GM12878 (cell line): Measurements from ENCODE around the gene IL15.

Experiments
- EP300 ChIP-seq, 2 experiments: fragments of 150-350 bp in 1 of 2; IDR thresholded peaks; 2 replicates each; pipeline ENCODE4 v1.6.1; 2011 to 2012; ENCODE audit warnings: low read depth in 2 of 2, low read length in 2 of 2, borderline replicate concordance in 1 of 2, improper control_type of control experiment in 1 of 2, inconsistent platforms in 1 of 2; ENCODE audit not compliant: control insufficient read depth in 1 of 2
- POLR2A ChIP-seq: IDR thresholded peaks from 2 replicates; pipeline ENCODE4 v1.6.1; 2011; ENCODE audit warnings: low read depth, mild to moderate bottlenecking, low read length
- POLR2AphosphoS5 ChIP-seq: IDR thresholded peaks from 2 replicates; pipeline ENCODE4 v1.6.1; 2011; ENCODE audit warnings: mild to moderate bottlenecking, low read length, inconsistent platforms
- RAD51 ChIP-seq: fragments of 450-650 bp; IDR thresholded peaks from 2 replicates; pipeline ENCODE4 v1.6.1; 2016; ENCODE audit warnings: moderate library complexity, mild to moderate bottlenecking, inconsistent platforms
- SIX5 ChIP-seq: IDR thresholded peaks from 2 replicates; pipeline ENCODE4 v1.6.1; 2011; ENCODE audit warnings: mild to moderate bottlenecking, low read depth, low read length, moderate library complexity; ENCODE audit not compliant: severe bottlenecking
- ZNF24 ChIP-seq: fragments of 450-650 bp; IDR thresholded peaks from 2 replicates; pipeline ENCODE4 v1.6.1; 2017; ENCODE audit warnings: antibody characterized with exemption, mild to moderate bottlenecking
- TF ChIP-seq, protein P1 (sequence below), 3 experiments: IDR thresholded peaks in 2 of 3; conservative IDR thresholded peaks in 1 of 3; 2 replicates each; pipeline ENCODE4 v1.5.1; 2011; ENCODE audit warnings: low read depth in 3 of 3, low read length in 3 of 3, mild to moderate bottlenecking in 3 of 3, control low read depth in 2 of 3, moderate library complexity in 2 of 3, inconsistent platforms in 1 of 3, mixed read lengths in 1 of 3; ENCODE audit not compliant: control insufficient read depth in 2 of 3, insufficient read depth in 1 of 3; ENCODE audit errors: extremely low read depth in 1 of 3
- TF ChIP-seq, protein P2 (sequence below): IDR thresholded peaks from 2 replicates; pipeline ENCODE4 v1.6.1; 2011; ENCODE audit warnings: borderline replicate concordance, low read depth, mild to moderate bottlenecking, moderate library complexity, mixed read lengths, low read length; ENCODE audit not compliant: insufficient read depth; ENCODE audit errors: extremely low read length
- TF ChIP-seq, protein P3 (sequence below): fragments of 450-650 bp; IDR thresholded peaks from 2 replicates; pipeline ENCODE4 v1.6.1; 2017; ENCODE audit warnings: antibody characterized with exemption, mild to moderate bottlenecking, moderate library complexity

DNA sequence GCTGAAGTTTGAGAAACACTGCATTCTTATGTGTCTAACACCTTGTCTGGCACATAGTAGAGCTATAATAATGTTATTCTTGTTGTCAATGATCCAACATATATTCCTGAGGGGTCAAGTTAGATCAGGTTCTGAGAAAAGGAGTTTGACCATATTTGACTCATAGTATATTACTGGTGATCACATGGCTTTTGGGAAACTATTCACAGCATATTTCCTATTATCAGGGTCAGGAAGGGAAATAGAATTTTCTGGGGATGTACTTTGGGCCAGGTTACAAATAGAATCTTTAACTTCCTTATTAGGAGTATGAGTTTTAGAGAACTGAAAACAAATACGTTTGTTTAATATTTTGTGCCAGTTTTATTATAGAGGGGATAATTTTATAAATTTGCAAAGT, 11.6 kb downstream of the IL15 start:
- no peak for TF ChIP-seq SIX5
- TF ChIP-seq, protein P1, sequence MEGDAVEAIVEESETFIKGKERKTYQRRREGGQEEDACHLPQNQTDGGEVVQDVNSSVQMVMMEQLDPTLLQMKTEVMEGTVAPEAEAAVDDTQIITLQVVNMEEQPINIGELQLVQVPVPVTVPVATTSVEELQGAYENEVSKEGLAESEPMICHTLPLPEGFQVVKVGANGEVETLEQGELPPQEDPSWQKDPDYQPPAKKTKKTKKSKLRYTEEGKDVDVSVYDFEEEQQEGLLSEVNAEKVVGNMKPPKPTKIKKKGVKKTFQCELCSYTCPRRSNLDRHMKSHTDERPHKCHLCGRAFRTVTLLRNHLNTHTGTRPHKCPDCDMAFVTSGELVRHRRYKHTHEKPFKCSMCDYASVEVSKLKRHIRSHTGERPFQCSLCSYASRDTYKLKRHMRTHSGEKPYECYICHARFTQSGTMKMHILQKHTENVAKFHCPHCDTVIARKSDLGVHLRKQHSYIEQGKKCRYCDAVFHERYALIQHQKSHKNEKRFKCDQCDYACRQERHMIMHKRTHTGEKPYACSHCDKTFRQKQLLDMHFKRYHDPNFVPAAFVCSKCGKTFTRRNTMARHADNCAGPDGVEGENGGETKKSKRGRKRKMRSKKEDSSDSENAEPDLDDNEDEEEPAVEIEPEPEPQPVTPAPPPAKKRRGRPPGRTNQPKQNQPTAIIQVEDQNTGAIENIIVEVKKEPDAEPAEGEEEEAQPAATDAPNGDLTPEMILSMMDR (IDR thresholded peaks at IDR 0.05 in 2 of 3, conservative IDR thresholded peaks at IDR 0.05 in 1 of 3; ENCODE audit: control insufficient read depth in 2 of 3, extremely low read depth in 1 of 3, insufficient read depth in 1 of 3, low read depth in 3 of 3, low read length in 3 of 3): no peak
- TF ChIP-seq, protein P2, sequence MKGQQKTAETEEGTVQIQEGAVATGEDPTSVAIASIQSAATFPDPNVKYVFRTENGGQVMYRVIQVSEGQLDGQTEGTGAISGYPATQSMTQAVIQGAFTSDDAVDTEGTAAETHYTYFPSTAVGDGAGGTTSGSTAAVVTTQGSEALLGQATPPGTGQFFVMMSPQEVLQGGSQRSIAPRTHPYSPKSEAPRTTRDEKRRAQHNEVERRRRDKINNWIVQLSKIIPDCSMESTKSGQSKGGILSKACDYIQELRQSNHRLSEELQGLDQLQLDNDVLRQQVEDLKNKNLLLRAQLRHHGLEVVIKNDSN: no peak
- TF ChIP-seq POLR2AphosphoS5: no peak
- no peak for TF ChIP-seq RAD51
- TF ChIP-seq, protein P3, sequence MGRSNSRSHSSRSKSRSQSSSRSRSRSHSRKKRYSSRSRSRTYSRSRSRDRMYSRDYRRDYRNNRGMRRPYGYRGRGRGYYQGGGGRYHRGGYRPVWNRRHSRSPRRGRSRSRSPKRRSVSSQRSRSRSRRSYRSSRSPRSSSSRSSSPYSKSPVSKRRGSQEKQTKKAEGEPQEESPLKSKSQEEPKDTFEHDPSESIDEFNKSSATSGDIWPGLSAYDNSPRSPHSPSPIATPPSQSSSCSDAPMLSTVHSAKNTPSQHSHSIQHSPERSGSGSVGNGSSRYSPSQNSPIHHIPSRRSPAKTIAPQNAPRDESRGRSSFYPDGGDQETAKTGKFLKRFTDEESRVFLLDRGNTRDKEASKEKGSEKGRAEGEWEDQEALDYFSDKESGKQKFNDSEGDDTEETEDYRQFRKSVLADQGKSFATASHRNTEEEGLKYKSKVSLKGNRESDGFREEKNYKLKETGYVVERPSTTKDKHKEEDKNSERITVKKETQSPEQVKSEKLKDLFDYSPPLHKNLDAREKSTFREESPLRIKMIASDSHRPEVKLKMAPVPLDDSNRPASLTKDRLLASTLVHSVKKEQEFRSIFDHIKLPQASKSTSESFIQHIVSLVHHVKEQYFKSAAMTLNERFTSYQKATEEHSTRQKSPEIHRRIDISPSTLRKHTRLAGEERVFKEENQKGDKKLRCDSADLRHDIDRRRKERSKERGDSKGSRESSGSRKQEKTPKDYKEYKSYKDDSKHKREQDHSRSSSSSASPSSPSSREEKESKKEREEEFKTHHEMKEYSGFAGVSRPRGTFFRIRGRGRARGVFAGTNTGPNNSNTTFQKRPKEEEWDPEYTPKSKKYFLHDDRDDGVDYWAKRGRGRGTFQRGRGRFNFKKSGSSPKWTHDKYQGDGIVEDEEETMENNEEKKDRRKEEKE: no peak
- no peak for TF ChIP-seq POLR2A
- TF ChIP-seq EP300 (IDR thresholded peaks at IDR 0.05; ENCODE audit: borderline replicate concordance in 1 of 2, control insufficient read depth in 1 of 2, low read depth in 2 of 2, low read length in 2 of 2): no peak
- no peak for TF ChIP-seq ZNF24
